GM18505 (cell line): Measurements from ENCODE around the gene BORCS5.
"Not testable (repeated sequence)": the region's sequence is repeated elsewhere in the genome, so short reads cannot be mapped to it uniquely, and the experiment has no call there.

Experiments used
- ATAC-seq: cut with Tn5 transposase; IDR thresholded peaks from one replicate; pipeline ENCODE4 v1.9.1; 2021; ENCODE audit not compliant: unreplicated experiment
- POLR2A ChIP-seq: IDR thresholded peaks from 4 replicates; pipeline ENCODE4 v1.6.1; 2011; ENCODE audit warnings: borderline replicate concordance; ENCODE audit not compliant: insufficient read depth, insufficient read length; ENCODE audit errors: extremely low read depth

BORCS5 gene

GRCh38 chr12:12338527-12339168, 18.2 kb upstream of the BORCS5 start:
- no peak for TF ChIP-seq POLR2A
- ATAC-seq: no peak

GRCh38 chr12:12349711-12350665, 6.9 kb upstream of the BORCS5 start, which contains the start of gene MANSC1:
TSS of gene MANSC1 (minus strand) at chr12:12350242. CDS start at chr12:12343314, 6,928 bp downstream.
- no peak for TF ChIP-seq POLR2A
- peak; percentile 46 for ATAC-seq

- ATAC-seq: no peak
- no peak for TF ChIP-seq POLR2A
Observed at GRCh38 chr12:12350868-12351463, 5.9 kb upstream of the BORCS5 start.

- ATAC-seq: not testable (repeated sequence)
Observed at GRCh38 chr12:12351468-12352185, 5.3 kb upstream of the BORCS5 start.

- ATAC-seq: no peak
- TF ChIP-seq POLR2A: no peak
Observed at GRCh38 chr12:12353276-12353675, 3.6 kb upstream of the BORCS5 start.

- ATAC-seq: no peak
- TF ChIP-seq POLR2A: no peak
Observed at GRCh38 chr12:12353807-12354206, 3.1 kb upstream of the BORCS5 start.

GRCh38 chr12:12356467-12356895, 397 bp upstream of the BORCS5 start:
- ATAC-seq: no peak

GRCh38 chr12:12357719-12358461, 1.0 kb downstream of the BORCS5 start:
- TF ChIP-seq POLR2A: no peak
- no peak for ATAC-seq

More at GRCh38 chr12:12356467-12356895, 397 bp upstream of the BORCS5 start:
- TF ChIP-seq POLR2A: no peak

GRCh38 chr12:12358528-12358927, 1.6 kb downstream of the BORCS5 start:
- ATAC-seq: no peak
- no peak for TF ChIP-seq POLR2A

- no peak for ATAC-seq
- no peak for TF ChIP-seq POLR2A
Observed at GRCh38 chr12:12364787-12365445, 8.0 kb downstream of the BORCS5 start.

- no peak for ATAC-seq
- TF ChIP-seq POLR2A: no peak
Observed at GRCh38 chr12:12365446-12365802, 8.5 kb downstream of the BORCS5 start.

- TF ChIP-seq POLR2A: no peak
- no peak for ATAC-seq
Observed at GRCh38 chr12:12365931-12366431, 9.1 kb downstream of the BORCS5 start.

GRCh38 chr12:12366701-12367481, 10.0 kb downstream of the BORCS5 start:
- no peak for ATAC-seq
- TF ChIP-seq POLR2A: no peak
